SHP77 (cell line): ENCODE results near the gene NRCAM.
"Not testable (repeated sequence)": the region's sequence is repeated elsewhere in the genome, so short reads cannot be mapped to it uniquely, and the experiment has no call there.

Experiments
- DNase-seq, 2 experiments: peaks; one replicate each; lab custom pipeline; 2025; lab: John Stamatoyannopoulos, UW

The NRCAM gene

DNA sequence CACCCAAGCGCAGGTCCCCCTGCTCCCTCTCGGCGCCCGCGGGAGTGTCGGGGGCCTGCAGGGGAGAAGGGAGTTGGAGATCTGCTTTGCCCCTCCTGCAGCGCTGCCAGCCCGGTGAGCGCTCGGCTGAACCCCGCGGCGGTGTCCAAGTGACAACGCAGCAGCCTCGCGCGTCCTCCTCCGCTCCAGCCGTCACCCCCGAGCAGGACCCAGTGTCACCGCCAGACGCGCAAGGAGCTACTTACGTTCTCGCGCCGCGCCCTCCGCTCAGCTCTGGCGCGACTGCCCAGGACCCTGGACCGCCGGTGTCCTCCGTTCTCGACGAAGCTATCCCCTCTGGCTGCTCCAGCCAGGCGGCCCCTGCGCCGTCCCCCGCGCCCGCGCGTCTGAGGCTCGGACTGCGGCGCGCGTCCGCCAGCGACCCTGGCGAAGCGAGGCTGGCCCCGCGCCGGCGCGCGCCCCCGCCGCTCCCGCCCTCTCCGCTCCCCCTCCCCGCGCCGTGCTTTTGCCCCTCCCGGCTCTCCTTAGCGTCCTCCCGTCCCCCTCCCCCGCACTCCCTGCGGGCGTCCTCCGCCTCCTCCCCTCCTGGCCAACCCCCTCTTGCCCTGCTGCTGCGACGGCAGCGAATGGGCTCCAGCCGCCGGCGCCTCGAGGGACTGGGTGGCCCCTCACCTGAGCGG, at the start of gene NRCAM:
NRCAM (minus strand) TSS at position 439 of the 680 bp plus-strand sequence. CDS start 216,372 bp downstream, outside the sequence.
- DNase-seq: peak; percentile 82 to 92

DNA sequence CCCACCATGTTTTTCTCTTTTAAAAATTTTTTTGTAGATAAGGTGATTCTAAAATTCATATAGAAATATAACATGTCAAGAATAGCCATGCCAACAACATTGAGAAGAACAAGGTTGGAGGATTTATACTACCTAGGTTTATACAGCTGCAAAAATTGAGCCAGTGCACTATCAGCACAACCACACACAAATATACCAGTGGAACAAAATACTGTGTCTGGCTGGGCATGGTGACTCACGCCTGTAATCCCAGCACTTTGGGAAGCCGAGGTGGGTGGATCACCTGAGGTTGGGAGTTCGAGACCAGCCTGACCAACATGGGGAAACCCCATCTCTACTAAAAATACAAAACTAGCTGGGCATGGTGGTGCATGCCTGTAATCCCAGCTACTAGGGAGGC, 48.3 kb upstream of the NRCAM start:
- DNase-seq: not testable (repeated sequence)

DNA sequence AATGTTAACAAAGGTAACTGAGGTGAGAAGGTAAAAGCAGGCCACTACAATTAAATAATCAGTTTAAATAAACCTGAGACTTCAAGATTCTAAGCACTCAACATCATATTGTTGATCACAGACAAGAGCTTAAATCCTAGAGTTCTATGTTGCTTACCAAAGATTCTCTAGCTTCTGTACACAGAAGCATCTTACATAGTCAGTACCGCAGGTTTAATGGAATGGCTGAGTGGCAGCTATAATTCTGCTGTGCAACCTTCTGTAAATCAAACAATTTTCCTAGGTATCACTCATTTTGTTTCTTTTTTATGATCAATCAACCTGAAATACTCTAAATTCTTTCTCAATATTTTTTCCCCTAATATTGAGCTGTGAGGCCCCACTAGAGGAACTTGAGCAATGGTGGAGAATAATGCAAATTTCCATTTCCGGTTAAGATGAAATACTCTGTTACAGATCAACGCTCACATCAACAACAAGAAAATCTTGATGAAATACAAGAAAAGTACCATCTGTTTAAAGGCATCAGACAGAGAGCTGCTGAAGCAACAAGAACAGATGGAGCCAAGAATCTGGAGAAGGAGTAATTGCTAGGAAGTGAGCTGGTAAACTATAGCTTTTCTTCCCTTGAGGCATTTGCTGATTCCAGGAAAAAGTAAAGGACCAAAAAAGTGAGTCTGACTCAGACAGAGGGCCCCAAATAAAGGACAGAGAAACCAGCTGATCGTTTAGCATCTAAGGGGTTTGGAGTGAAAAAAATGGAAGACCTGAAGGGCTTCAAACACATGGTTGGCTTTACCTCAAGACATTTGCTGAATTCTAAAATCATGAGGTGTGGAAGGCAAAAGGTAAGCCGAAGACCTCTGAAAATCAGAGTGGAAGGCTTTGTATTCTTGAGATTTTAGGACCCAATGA, 47.1 kb upstream of the NRCAM start:
- DNase-seq: no peak

DNA sequence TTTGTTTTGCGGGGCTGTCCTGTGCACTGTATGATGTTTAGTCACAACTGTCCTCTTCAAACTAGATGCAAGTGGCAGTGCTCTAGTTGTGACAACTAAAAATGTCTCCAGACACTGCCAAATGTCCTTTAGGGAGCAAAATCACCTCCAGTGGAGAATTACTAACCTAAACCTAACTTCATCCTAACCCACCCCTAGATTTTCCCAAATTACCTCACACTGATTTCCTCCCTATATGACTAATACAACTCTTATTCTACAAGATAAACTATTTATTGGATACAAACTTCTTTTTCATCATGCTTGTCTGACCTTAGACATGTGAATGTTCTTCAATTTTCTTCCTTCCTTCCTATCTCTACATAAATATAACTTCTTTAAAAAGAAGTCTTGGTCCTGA, 43.3 kb upstream of the NRCAM start:
- no peak for DNase-seq

DNA sequence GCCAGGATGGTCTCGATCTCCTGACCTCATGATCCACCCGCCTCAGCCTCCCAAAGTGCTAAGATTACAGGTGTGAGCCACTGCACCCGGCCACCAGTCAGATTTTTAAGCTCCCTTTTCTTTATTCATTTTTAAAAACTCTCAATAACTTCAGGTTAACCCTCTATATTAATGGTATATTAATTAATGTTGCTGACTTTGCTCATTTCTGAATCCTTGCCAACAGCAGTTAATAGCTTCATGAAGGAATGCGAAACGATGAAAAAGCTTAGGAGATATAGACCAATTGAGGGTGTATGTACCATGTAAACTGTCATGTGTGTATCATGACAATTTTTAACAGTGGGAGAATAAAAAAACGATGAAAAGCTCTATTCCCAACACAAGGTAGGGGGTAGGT, 42.2 kb upstream of the NRCAM start:
- DNase-seq: no peak

DNA sequence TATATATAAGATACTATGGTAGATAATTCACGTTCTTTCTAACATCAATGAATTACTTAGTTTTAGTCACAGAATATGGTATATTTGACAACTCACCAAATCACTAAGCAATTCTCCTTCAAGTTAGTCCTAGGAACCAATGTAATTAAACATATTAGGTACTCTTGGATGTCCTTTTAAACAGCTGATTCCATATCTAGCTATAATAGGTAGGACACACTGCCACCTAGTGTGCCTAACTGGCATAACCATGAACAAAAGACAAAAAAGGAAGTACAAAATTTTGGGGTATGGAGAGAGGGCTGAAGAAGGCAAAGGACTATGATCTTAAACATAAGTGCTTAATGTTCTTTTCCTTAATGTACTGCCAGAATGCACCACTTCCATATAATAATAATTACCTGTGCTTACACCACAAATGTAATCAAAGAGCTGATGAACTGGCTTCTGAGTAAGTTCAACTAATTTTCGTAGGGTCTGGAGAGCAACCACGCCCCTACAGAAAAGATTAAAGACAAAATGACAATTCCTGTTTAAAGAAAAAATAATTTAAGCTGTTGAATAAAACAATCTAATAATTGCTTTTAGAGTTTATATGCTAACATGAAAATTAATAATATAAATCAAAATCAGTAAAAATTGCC, 41.0 kb upstream of the NRCAM start:
- peak; percentile 32 to 50 for DNase-seq

DNA sequence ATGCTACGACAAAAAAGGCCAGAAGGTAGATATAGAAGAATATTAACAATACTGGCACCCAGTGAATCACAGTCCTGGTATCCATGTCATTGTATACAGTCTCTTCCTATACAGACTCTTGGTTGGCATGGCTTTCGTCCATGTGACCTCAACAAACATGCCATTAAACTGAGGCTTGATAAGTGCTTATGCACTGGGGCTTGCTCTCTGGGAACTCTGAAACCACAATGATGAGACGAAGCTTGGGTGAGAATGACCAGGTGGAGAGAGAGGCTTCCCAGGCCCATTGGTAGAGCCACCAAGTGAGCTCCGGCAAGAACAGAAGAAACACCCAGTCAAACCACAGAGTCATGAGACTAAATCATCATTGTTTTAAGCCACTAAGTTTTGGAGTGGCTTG, 36.5 kb upstream of the NRCAM start:
- no peak for DNase-seq

DNA sequence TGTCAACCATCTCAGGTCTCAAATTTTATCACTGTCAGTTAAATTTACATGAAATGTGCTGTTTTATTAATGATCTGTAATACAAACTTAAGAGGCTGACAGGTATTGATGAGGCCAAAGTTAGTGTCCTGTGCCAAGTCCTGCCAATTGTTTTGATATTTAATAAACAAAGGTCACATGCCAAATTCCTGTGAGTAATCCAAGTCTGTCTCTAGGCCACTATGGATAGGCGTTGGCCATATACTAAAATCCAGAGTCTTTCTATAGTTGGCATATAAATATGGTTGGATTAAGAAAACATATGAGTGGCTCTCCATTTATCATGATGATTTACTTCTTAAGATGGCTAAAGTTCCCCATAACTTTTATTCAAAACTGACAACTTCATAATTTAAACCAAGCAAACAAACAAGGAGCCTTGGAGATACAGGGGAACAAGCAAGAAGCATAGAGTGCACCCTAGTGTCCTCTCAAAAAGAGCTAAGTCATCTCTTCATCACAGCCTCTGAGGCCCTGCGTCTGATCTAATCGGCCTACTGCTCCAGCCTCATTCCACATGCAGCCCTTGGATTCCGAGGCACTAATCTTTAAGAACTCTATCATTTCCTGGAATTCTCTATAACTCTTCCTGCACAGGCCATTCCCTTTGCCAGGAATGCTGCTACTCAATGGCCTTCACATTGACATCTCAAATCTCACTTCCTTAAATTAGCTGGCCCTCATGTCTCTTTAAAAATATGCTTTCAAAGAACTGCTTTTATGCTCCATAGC, 32.7 kb upstream of the NRCAM start:
- DNase-seq: no peak

DNA sequence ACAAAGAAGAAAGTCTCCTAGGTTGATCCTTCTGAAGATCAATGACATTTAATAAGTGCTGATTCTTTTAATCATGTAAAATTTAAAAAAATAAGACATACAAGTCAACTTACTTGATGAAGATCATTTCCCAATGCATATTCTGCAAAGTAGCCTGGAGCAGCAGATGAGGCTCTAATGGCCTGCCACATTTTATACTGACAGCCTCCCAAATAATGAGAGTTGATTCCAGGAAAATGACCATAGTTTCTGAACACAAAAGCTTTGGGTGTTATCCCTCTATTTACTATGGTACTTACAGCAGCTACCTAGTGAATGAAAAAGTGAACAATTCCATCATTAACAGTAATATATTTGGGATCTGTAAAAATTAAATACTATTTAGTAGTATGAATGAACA, 31.4 kb upstream of the NRCAM start:
- DNase-seq: no peak

DNA sequence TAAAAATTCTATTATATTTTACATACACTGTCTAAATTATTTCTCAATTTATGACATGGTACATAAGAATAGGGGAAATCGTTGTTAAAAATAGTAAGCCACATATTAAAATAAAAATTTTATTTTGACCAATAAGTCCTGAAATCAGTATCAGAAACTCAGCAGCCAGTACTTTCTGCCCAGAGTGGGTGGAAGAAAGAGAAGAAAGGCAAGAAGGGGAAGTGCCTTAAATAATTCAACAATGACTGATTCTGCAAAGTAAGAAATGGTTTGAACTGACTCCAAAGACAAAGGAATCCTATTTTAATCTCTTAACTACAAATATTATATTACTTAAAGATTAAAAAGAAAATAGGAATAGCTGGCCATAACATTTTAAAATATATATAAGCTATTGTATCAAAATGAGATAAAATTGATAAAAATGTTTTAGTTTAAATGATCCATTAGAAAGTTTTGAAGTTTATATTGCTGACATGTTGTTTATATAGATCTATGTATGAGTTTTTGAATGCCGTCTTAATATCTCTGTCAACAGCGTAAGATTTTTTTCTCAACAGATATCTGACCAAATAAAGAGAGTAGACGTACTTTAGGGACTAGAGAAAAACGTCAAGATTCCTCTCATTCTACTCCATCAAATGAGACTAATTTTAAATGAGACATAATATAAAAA, 30.2 kb upstream of the NRCAM start:
- DNase-seq: no peak

DNA sequence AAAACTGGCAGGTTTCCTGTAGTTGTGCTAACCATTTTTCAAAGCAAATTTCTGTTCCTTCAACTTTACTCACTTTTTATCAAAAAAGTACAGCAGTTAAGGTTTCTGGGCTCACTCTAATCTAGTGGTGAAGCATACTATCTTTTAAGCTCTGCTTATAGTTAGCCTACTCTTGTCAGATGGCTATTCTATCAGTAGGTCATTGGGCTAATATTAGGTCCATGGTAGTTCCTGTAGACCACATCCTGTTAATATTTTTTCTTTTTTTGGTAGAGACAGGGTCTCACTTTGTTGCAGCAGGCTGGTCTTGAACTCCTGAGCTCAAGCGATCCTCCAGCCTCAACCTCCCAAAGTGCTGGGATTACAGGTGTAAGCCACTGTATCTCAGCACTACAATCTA, 27.9 kb upstream of the NRCAM start:
- DNase-seq: no peak

DNA sequence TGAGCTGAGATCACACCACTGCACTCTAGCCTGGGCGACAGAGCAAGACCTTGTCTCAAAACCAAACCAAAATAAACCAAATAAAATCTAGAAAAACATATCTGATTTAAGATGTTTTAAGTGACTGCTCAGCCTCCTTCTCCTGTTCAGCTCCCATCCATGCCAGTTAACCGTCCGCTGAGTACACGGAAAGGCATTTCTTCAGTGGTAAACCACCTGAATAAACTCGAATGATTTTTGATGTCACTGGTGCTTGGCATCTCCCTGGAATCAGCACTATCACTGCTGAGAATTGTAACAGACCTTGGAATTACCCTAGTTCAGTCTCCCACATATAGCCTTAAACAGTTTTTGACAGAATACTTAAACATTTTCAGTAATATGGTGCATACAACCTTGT, 24.1 kb upstream of the NRCAM start:
- DNase-seq: no peak

DNA sequence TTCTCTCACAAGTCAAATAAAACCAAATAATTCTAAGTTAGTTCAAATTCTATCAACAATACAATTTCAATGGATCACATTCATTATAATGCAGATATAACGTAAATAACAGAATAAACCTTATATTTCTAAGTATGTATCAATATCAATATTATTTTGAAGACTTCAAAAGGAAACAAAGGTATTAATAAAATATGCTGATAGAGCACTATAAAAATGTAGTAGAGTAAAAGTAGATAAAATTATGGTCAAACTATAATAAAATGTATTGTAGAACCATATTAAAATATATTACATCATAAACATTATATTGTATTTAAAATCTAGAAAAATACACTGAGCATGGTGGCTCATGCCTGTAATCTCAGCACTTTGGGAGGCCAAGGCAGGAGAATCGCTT, 23.5 kb upstream of the NRCAM start:
- DNase-seq: no peak

DNA sequence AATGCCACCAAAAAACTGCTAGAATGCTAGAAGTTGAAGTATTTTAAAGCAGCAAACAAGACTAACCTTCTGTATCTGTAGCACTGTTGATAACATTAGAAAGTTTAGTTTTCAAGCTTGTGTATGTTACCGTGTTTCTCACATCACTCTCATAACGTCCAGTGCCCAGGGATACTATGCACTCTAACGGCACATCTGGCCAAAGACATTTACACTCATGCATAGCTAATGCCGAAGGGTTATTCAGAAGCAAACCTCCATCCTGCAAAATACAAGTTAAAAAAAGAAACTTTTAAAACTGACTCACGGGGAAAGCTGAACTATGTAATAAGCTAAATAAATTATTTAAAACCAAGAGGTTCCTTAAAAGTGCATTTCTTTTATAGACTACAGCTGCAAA, 22.9 kb upstream of the NRCAM start:
- no peak for DNase-seq

DNA sequence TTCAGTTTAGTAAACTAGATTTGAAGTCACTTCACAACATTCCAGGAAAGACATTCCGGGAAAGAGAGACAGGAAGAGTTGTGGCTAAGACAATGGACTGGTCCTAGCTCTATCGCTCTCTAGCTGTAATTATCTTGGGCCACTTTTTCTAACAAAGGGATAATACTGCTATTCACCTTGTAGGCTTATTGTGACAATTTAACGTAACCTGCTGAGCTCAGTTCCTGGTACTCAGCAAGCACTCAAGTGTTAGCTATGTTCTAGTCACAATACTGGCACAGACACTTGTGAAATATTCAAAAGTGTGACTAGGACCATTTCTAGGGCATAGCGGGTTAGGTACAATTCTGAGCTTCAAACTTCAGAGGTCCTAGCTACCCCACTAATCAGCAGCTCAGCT, 12.0 kb upstream of the NRCAM start:
- DNase-seq: no peak

DNA sequence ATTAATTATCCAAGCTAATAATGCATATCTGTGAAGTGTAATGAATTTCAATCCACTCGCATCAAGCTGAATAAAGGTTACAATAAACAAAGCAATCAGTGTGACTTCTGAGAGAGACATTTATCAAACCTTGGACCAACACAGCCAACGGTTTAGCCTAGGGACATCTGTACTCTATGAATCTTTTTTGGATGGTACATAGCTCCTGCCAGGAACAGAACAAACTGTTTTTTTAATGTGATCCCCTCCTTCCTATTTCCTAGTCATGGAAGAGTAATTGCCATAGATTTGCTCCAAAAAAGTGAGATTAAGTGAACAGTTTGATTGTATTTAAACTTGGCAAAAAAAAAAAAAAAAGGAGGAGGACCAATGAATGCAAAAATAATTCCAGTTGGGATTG, 11.2 kb upstream of the NRCAM start:
- no peak for DNase-seq

DNA sequence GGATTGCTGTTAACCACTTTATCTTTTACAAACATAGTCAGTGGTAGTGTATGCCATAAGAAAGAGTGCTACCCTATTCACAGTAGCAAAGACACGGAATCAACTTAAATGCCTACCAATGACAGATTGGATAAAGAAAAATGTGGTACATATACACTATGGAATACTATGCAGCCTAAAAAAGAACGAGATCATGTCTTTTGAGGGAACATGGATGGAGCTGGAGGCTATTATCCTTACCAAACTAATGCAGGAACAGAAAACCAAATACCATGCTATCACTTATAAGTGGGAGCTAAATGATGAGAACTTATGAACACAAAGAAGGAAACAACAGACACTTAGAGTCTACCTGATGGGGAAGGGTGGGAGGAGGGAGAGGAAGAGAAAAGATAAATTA, 10.1 kb upstream of the NRCAM start:
- DNase-seq: not testable (repeated sequence)

DNA sequence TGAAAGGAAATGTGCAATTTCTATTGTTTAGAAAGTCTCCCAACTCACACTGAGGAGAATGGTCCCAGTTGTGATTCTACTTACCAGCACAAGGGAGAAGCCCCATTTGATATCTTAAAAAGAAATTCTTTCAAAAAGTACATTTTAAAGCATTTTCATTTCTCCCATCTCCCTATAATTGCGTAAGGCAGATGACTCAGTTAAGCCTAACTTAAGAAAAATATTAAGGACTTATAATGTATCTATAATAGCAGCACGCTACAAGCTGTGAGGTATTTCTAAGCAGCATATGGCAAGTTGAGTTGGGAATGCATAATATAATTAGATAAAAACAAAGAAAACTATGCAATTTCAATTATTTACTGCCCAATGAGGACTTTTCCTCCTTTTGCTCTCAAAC, 8.5 kb upstream of the NRCAM start:
- no peak for DNase-seq

DNA sequence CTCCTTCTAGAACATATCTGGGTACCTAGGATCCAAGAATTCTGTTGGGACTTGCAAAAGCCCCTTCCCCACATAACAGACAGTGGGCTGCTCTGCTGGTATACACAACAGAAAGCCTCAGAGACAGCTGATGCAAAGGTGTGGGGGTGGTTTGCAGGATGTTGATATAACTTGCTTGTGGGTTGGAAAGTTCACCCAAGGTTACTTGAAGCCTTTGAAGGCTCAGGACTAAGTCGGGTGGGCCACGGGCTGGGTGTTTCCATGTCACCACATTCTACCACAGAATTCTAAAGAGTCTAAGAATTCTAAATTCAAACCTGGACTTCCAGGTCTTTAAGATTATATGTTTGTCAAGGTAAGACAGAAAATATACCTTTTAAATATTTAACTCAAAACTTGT, 7.4 kb upstream of the NRCAM start:
- DNase-seq: no peak

DNA sequence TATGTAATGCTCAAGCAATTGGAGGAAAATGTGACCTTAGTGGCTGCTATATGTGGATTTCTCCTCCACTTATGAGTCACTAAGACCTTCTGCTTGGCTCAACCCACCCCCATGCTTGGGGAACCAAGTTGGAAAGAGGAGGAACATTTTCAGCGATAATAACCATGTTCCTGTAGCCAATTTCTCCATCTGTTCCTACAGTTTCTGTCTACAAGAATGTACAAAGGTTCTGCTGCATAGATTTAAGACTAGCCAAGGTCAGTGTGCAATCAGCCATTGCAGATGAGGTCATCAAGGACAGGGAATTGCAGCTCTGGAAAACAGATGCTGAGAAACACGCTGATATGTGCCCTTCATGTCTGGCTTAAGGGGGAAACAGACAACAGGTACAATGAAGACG, 5.6 kb upstream of the NRCAM start:
- no peak for DNase-seq

DNA sequence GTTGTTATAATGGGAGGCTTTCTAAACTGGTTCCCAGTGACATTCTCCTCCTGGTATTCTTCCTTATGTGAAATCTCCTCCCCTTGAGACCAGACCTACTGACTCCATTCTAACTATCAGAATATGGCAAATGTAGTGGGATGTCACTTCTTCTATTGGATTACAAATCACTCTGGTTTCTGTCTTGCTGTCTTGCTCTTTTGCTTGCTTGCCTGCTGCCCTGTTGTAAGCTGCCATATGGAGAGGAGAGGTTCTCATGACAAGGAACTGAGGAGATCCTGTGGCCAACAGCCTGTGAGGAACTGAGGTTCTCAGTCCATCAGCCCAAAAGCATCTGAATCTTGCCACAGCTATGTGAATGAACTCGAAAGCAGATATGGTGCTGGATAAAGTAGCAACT, 4.7 kb upstream of the NRCAM start:
- DNase-seq: no peak
